Activated CD8-positive, alpha-beta memory T cell treated with anti-CD3 and anti-CD28 coated beads, Interleukin-2, amount 10 ng/mL, durations not matched to agents 7 days and 5 days (primary cell): ENCODE measurements around the gene NSMCE1. TPM values are rescaled to one million over a fixed set of nuclear protein-coding genes. Genes with fewer than 3 reads are reported as not detected.
A peak's percentile ranks its signal among the peaks of the same experiment; 100 is the strongest.
"Not testable (repeated sequence)": the region's sequence is repeated elsewhere in the genome, so short reads cannot be mapped to it uniquely, and the experiment has no call there.

Experiments
- ATAC-seq: fragments of 150-1000 bp; cut with Tn5 transposase; one replicate; pipeline ENCODE4 v1.10.0; 2021; ENCODE audit warnings: moderate library complexity
- CTCF ChIA-PET: fragments of 350-600 bp; sonication (Branson Sonifier 250); formaldehyde crosslinking; loops from one replicate; lab custom pipeline; 2021; ENCODE audit warnings: antibody characterized with exemption; lab: Charles Lee
- DNase-seq: peaks from one replicate; pipeline ENCODE4 v3.0.0-alpha.2; 2020
- H3K27ac Mint-ChIP-seq: one replicate; pipeline ENCODE4 v1.8.0; 2021; ENCODE audit warnings: mild to moderate bottlenecking, mixed read lengths
- H3K27me3 Mint-ChIP-seq: one replicate; pipeline ENCODE4 v1.8.0; 2021; ENCODE audit warnings: mixed read lengths
- H3K36me3 Mint-ChIP-seq: one replicate; pipeline ENCODE4 v1.8.0; 2021; ENCODE audit warnings: mild to moderate bottlenecking, mixed read lengths
- H3K4me1 Mint-ChIP-seq: one replicate; pipeline ENCODE4 v1.8.0; 2021; ENCODE audit warnings: mixed read lengths
- H3K4me3 Mint-ChIP-seq: one replicate; pipeline ENCODE4 v1.8.0; 2021; ENCODE audit warnings: mild to moderate bottlenecking, moderate library complexity, mixed read lengths
- H3K9me3 Mint-ChIP-seq: one replicate; pipeline ENCODE4 v1.8.0; 2022; ENCODE audit warnings: low read depth, mixed read lengths
- total RNA-seq, 2 experiments: library from RNA; stranded (reverse); gene quantifications; one replicate each; pipeline ENCODE4 v1.2.3, GENCODE V29; 2021

NSMCE1 gene
- total RNA-seq, 2 experiments from 2014 or later, result 75.9 to 94.0 TPM

GRCh38 chr16:27273670-27274423, 5.3 kb upstream of the NSMCE1 start:
- peaks cover 58% of the 10 kb centered on the region for H3K4me1 Mint-ChIP-seq
- no peaks in the 10 kb centered on the region for H3K27me3 Mint-ChIP-seq
- peak; percentile 68 for DNase-seq
- peak overlapping the region; percentile 90 for H3K27ac Mint-ChIP-seq
- peak overlapping the region; percentile 32 for H3K4me3 Mint-ChIP-seq
- H3K9me3 Mint-ChIP-seq, result no peaks in the 10 kb centered on the region
- ATAC-seq, result peak; percentile 81
- H3K36me3 Mint-ChIP-seq, result peaks cover 10% of the 10 kb centered on the region
- CTCF ChIA-PET, result interaction anchor here (0.7 to 5.3 kb wide), 13 partner anchors 8 to 104 kb away, joined by 3 to 33 read pairs (median 4); no protein-coding TSS in a partner anchor

- Mint-ChIP-seq H3K27me3 (no peaks in the 10 kb centered on the region), H3K27ac (peak overlapping the region; percentile 90), H3K4me1 (peaks cover 61% of the 10 kb centered on the region), H3K4me3 (peak overlapping the region; percentile 6), H3K36me3 (peaks cover 13% of the 10 kb centered on the region), H3K9me3 (no peaks in the 10 kb centered on the region)
- DNase-seq (no peak), ATAC-seq (no peak)
- CTCF ChIA-PET, result interaction anchor here (0.9 to 5.3 kb wide), 5 partner anchors 11 to 104 kb away, joined by 3 to 33 read pairs (median 4); no protein-coding TSS in a partner anchor
Measured at GRCh38 chr16:27273330-27273669, 4.7 kb upstream of the NSMCE1 start.

- peaks cover 66% of the 10 kb centered on the region for H3K4me1 Mint-ChIP-seq
- peak overlapping the region; percentile 90 for H3K27ac Mint-ChIP-seq
- DNase-seq, ATAC-seq, H3K4me3 Mint-ChIP-seq, H3K9me3 Mint-ChIP-seq, H3K27me3 Mint-ChIP-seq: not testable (repeated sequence)
- peaks cover 14% of the 10 kb centered on the region for H3K36me3 Mint-ChIP-seq
- CTCF ChIA-PET, result interaction anchor here (5.3 kb wide), 1 partner anchor 38 kb away, joined by 33 read pairs; no protein-coding TSS in a partner anchor
Measured at GRCh38 chr16:27272697-27273096, 4.1 kb upstream of the NSMCE1 start.

DNA sequence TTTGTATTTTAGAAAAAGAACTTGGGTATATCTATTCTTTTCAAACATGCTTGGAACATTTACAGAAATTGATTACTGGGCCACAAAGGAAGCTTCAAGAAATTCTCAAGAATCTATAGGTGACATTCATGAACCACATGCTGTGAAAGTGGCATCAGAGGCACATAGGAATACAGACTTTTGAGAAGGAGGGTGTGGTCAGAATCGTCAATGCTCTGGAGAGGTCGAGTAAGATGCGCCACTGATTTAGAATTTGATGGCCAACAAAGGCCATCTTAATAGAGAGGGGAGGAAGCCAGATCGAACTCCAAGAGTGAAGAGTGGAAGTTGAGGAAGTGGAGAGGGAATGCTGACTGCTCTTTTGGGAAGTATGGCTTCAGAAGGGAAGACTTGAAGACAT, 3.5 kb upstream of the NSMCE1 start:
- CTCF ChIA-PET, result interaction anchor here (5.3 kb wide), 1 partner anchor 38 kb away, joined by 33 read pairs; no protein-coding TSS in a partner anchor
- Mint-ChIP-seq H3K36me3 (peaks cover 18% of the 10 kb centered on the region), H3K4me1 (peaks cover 70% of the 10 kb centered on the region), H3K27me3 (no peaks in the 10 kb centered on the region), H3K9me3 (no peaks in the 10 kb centered on the region), H3K27ac (peak overlapping the region; percentile 54), H3K4me3 (no peak overlapping the region)
- DNase-seq, result peak; percentile 11
- ATAC-seq, result no peak

DNA sequence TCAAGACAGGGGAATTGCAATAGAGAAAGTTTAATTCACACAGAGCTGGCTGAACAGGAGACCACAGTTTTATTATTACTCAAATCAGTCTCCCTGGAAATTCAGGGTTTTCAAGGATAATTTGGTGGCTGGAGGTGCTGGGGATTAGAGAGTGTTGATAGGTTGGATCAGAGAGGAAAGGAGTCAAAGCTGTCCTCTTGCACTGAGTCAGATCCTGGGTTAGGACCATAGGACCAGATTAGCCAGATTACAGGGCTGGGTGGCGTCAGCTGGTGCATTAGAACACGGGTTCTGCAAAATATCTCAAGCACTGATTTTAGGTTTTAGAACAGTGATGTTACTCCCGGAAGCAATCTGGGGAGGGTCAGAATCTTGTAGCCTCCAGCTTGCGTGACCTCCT, 1.8 kb upstream of the NSMCE1 start:
- CTCF ChIA-PET, result interaction anchor here (1.3 to 3.0 kb wide), 4 partner anchors 10 to 97 kb away, joined by 3 to 20 read pairs (median 4); no protein-coding TSS in a partner anchor
- DNase-seq (peak; percentile 39), ATAC-seq (no peak)
- H3K9me3 Mint-ChIP-seq, result no peaks in the 10 kb centered on the region
- no peak overlapping the region for H3K27ac Mint-ChIP-seq
- H3K4me3 Mint-ChIP-seq, result no peak overlapping the region
- peaks cover 73% of the 10 kb centered on the region for H3K4me1 Mint-ChIP-seq
- peaks cover 26% of the 10 kb centered on the region for H3K36me3 Mint-ChIP-seq
- no peaks in the 10 kb centered on the region for H3K27me3 Mint-ChIP-seq

DNA sequence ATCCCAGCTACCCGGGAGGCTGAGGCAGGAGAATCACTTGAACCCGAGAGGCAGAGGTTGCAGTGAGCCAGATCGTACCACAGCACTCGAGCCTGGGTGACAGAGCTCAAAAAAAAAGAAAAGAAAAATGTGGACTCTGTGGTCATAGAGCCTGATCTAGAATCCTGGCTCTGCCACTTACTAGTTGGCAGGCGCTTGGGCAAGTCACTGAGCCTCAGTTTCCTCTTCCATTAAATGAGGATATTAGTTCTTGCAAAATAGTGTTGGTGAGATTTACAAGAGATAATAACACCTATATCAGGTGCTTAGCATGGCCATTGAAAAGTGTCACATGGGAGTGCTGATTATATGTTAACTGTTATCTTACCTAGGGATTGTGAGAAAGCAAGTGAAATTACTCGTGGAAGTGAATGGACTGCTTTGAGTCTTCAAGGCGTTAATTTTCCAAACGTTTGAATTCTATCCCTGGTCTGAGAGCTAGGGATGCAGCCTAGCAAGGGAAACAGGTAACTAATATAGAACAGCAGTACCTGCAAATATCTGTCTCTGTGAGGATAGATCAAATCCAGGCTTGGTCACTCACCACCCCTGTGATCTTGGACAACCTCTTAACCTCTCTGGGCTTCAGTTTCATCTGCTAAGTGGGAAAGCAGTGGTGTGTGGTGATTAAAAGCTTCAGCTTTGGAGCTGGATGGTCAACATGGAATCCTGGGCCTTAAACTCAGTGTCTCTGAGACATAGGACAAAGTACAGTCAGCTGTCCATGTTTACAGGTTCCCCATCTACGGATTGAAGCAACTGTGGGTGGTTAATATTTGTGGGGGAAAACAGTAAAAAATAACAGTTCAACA, 953 bp upstream of the NSMCE1 start:
- peak overlapping the region; percentile 83 for H3K4me3 Mint-ChIP-seq
- peak; percentile 25 for DNase-seq
- H3K36me3 Mint-ChIP-seq, result peaks cover 29% of the 10 kb centered on the region
- peaks cover 73% of the 10 kb centered on the region for H3K4me1 Mint-ChIP-seq
- H3K9me3 Mint-ChIP-seq, result no peaks in the 10 kb centered on the region
- no peak for ATAC-seq
- CTCF ChIA-PET, result interaction anchor here (0.9 to 3.0 kb wide), 9 partner anchors 9 to 98 kb away, joined by 3 to 20 read pairs (median 4); no protein-coding TSS in a partner anchor
- H3K27me3 Mint-ChIP-seq, result no peaks in the 10 kb centered on the region
- peak overlapping the region; percentile 96 for H3K27ac Mint-ChIP-seq

DNA sequence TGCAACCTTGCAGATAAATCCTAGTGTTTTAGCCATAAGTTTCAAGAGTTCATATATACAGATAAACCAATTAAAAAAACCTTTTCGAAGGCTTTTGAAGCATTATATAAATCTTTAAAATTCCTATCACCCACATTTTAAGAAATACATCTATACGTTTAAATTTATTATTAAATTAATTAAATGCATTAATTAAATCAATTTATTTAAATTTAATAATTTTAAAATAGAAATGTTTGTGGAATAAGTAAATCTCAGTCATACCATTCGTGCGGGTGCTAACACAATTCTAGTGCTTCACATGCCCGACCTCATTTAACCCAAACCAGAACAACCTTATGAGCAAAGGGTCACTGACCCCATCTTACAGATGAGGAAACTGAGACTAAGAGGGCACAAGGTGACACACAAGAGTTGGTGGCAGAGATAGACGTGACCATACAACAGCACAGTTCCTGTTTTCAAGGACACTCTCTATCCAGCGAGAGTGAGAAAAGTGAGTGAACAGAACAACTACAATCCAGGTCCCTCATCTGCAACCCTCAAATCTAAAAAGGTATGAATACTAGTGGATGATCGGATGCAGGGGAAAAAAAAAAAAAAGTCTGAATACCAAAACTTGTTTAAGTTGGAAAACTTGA, 1.4 kb downstream of the NSMCE1 start:
- H3K36me3 Mint-ChIP-seq, result peaks cover 43% of the 10 kb centered on the region

GRCh38 chr16:27265982-27266381, 2.6 kb downstream of the NSMCE1 start:
- ATAC-seq (no peak), DNase-seq (peak; percentile 7)
- peaks cover 65% of the 10 kb centered on the region for H3K4me1 Mint-ChIP-seq
- H3K9me3 Mint-ChIP-seq, result no peaks in the 10 kb centered on the region
- CTCF ChIA-PET, result no interaction called here
- H3K36me3 Mint-ChIP-seq, result peaks cover 43% of the 10 kb centered on the region
- no peaks in the 10 kb centered on the region for H3K27me3 Mint-ChIP-seq
- H3K27ac Mint-ChIP-seq, result peak overlapping the region; percentile 35
- no peak overlapping the region for H3K4me3 Mint-ChIP-seq

More for the DNA sequence above, 1.4 kb downstream of the NSMCE1 start:
- Mint-ChIP-seq H3K27me3 (no peaks in the 10 kb centered on the region), H3K4me3 (peak overlapping the region; percentile 83), H3K27ac (peak overlapping the region; percentile 28), H3K4me1 (peaks cover 72% of the 10 kb centered on the region), H3K9me3 (no peaks in the 10 kb centered on the region)
- ATAC-seq, result no peak
- CTCF ChIA-PET, result interaction anchor here (0.7 to 3.0 kb wide), 3 partner anchors 15 to 183 kb away, joined by 3 to 20 read pairs (median 4); no protein-coding TSS in a partner anchor
- peak; percentile 18 for DNase-seq

GRCh38 chr16:27264151-27264550, 4.4 kb downstream of the NSMCE1 start:
- ATAC-seq (no peak), DNase-seq (peak; percentile 29)
- Mint-ChIP-seq H3K4me1 (peaks cover 50% of the 10 kb centered on the region), H3K27me3 (no peaks in the 10 kb centered on the region), H3K27ac (no peak overlapping the region), H3K4me3 (no peak overlapping the region), H3K36me3 (peaks cover 46% of the 10 kb centered on the region), H3K9me3 (no peaks in the 10 kb centered on the region)
- CTCF ChIA-PET, result interaction anchor here (1.2 kb wide), 2 partner anchors 15 to 28 kb away, joined by 3 to 4 read pairs; no protein-coding TSS in a partner anchor

DNA sequence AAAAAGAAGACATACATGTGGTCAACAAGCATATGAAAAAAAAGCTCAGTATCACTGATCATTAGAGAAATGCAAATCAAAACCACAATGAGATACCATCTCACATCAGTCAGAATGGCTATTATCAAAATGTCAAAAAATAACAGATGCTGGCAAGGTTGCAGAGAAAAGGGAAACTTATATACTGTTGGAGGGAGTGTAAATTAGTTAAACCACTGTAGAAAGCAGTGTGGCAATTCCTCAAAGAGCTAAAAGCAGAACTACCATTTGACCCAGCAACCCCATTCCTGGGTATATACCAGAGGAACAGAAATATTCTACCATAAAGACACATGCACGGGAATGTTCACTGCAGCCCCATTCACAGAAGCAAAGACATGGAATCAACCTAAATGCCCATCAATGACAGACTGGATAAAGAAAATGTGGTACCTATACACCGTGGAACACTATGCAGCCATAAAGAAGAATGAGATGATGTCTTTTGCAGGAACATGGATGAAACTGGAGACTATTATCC, 5.6 kb downstream of the NSMCE1 start:
- Mint-ChIP-seq H3K36me3 (peaks cover 46% of the 10 kb centered on the region), H3K4me1 (peaks cover 53% of the 10 kb centered on the region)
- H3K9me3 Mint-ChIP-seq, ATAC-seq, CTCF ChIA-PET, H3K27ac Mint-ChIP-seq, H3K4me3 Mint-ChIP-seq, H3K27me3 Mint-ChIP-seq, DNase-seq: not testable (repeated sequence)

DNA sequence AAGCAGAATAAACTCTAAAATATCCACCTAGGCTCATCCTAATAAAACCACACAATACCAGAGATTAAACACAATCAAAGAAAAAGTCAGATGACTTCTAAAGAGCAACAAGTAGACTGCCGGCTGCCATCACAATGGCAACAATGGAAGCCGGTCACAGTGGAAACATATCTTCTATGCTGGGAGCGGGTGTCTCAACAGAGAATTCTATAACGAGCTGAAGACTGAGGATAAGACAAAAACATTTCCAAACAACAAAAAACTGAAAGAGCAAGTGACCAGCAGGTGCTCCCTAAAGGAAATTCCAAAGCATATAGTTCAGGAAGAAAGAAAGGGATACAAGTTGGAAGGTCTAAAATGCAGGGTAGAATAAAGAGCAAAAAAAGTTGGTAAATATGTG, 8.9 kb downstream of the NSMCE1 start:
- H3K27me3 Mint-ChIP-seq, result no peaks in the 10 kb centered on the region
- no peak for ATAC-seq
- H3K27ac Mint-ChIP-seq, result no peak overlapping the region
- no peaks in the 10 kb centered on the region for H3K9me3 Mint-ChIP-seq
- H3K4me3 Mint-ChIP-seq, result no peak overlapping the region
- CTCF ChIA-PET, result interaction anchor here (1.5 kb wide), 1 partner anchor 10 kb away, joined by 3 read pairs; no protein-coding TSS in a partner anchor
- H3K4me1 Mint-ChIP-seq, result peaks cover 53% of the 10 kb centered on the region
- H3K36me3 Mint-ChIP-seq, result peaks cover 49% of the 10 kb centered on the region
- DNase-seq, result no peak

- ATAC-seq (no peak), DNase-seq (no peak)
- H3K4me1 Mint-ChIP-seq, result peaks cover 56% of the 10 kb centered on the region
- H3K27ac Mint-ChIP-seq, result no peak overlapping the region
- peaks cover 52% of the 10 kb centered on the region for H3K36me3 Mint-ChIP-seq
- no peak overlapping the region for H3K4me3 Mint-ChIP-seq
- CTCF ChIA-PET, result no interaction called here
- no peaks in the 10 kb centered on the region for H3K27me3 Mint-ChIP-seq
- H3K9me3 Mint-ChIP-seq, result no peaks in the 10 kb centered on the region
Measured at GRCh38 chr16:27258241-27258734, 10.3 kb downstream of the NSMCE1 start.
